NCI-H2227 (cell line): Measurements from ENCODE around the gene ABCG8.
A peak's percentile ranks its signal among the peaks of the same experiment; 100 is the strongest.

Experiments used
- DNase-seq: peaks from one replicate; lab custom pipeline; 2025; ENCODE audit not compliant: unreplicated experiment; lab: John Stamatoyannopoulos, UW

Gene ABCG8

DNA sequence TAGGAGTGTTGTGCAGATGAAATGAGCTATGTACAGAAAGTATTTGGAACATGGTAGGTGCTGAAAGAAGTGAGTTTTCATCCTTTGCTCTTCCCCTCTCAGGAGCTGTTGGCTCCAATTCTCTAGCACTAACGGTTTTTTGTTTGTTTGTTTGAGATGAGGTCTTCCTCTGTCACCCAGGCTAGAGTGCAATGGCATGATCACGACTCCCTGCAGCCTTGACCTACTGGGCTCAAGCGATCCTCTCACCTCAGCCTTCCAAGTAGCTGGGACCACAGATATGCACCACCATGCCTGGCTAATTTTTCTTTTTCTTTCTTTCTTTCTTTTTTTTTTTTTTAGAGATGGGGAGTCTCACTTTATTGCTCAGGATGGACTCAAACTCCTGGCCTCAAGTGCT lies 12.9 kb upstream of the ABCG8 start:
- no peak for DNase-seq

DNA sequence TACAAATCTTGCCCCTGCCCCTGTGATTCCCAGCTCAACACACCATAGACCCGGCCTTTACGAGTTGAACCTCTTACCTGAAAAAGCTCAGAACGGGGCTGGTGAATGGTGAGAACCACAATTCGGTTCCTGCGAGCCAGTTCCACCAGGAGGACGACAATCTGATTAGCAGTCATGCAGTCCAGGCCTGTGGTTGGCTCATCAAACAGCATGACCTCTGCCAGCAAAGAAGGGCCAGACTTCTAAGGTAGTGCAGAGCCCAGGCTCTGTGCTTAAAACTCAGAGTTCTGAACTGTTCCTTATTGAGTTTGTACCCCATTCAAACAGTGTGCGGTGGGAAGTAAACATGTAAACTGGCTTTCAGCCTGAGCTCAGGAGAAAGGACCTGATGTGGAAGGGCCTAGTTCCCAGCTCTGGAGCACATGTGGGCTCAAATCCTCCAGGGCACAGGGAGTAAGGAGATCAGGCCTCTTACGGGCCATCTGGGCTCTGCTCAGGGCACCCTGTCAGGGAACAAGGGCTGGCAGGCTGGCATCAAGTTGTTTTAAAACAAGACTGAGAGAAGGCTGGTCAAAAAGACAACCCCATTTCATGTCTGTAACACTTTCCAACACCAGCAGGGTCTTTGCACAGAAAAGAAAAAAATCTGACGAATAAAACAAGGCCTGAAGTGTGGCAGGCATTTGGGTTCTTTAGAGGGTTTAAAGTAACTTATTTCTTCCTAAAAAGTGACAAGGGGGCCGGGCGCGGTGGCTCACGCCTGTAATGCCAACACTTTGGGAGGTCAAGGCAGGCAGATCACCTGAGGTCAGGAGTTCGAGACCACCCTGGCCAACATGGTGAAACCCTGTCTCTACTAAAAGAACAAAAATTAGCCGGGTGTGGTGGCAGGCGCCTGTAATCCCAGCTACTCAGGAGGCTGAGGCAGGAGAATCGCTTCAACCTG lies 12.2 kb upstream of the ABCG8 start:
- no peak for DNase-seq

DNA sequence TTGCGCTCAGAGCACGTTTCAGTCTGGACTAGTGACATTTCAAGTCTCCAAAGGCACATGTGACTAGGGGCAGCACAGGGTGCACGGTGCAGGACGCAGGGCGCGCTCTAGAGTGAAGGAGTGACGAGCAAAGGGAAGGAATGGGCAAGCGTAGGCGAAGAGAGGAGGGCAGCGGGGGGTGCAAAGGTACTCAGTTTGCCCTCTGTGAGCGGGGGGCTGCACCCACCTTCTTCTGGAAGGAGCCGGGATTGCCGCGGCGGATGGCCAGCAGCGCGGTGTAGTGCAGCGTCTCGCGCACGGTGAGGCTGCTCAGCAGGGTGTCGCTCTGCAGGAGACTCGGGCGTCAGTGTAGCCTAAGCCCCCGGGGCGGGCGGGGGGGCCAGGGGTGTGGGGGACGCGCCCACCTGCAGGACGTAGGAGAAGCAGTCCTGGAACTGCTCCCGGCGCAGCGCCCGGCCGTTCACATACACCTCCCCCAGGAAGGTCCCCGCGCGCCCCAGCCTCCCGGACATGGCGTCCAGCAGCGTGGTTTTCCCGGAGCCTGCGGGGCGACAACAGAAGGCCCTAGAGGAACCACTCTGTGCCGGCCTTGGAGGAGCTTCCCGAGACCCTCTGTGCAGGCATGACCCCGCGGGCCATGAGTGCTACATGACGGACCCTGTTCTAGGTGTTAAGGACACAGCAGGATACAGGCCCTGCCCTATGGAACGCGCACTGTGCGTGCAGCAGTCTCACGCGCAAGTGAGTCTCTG lies 7.1 kb upstream of the ABCG8 start:
- DNase-seq: peak; percentile 29

DNA sequence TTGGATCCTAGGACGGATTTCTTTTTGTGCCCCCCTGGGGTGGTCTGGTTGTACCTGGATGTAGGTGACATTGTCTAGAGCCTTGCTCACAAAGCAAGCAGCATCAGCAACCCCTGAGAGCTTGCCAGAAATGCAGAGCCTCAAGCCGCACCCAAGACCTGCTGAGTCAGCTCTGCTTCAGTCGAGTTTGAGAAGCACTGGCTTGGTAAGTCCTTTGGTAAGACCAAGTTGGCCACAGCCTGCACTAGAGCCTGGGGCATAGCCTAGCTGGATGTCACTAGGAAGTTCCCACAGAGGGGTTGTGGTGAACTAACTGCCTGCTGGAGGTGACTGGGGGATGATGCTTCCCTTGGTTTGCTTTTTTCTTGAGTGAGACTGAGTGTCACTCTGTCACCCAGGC lies 6.3 kb upstream of the ABCG8 start:
- no peak for DNase-seq

DNA sequence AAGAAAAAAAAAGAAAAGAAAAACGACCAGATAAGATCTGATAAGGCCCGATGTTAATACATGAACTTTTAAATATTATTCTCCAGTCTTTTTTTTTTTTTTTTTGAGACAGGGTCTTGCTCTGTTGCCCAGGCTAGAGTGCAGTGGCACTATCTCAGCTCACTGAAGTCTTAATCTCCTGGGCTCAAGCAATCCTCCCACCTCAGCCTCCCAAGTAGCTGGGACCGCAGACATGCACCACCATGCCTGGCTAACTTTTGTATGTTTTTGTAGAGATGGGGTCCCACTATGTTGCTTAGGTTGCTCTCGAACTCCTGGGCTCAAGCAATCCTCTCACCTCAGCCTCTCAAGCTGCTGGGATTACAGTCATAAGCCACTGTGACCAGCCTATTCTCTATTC lies 1.7 kb upstream of the ABCG8 start:
- no peak for DNase-seq

DNA sequence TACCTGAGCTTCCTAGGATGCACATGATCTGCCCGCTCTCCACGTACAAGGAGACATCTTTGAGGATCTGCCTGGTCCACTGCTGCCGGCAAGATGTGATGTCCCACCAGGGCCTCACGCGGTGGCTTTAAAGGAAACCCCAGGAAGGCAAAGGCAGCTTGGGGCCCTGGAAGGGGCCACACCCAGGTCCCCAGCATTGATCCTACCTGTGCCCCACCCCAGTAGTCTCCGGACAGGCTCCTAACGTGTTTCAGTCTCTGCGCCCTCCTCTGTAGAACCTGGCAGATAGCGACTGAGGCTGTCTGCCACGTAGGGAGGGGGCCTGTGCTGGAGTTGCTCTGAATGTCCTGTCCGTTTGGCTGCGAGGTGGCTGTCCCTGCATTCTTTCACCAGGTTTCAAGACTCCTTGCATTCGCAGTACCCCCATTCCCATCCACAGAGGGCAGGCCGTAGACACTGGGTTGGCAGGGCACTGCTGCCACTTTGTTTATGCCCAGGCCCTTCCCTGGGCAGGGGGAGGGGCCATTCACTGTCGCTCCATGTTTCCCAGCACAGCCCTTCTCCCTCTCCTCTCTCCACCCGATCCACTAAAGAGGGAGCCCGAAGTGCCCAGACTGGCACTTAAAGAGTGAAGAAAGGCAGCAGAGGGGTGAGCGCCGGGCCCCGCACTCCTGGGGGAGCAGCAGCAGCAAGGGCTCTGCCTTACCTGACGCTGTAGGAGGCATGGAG lies 776 bp upstream of the ABCG8 start:
- no peak for DNase-seq

DNA sequence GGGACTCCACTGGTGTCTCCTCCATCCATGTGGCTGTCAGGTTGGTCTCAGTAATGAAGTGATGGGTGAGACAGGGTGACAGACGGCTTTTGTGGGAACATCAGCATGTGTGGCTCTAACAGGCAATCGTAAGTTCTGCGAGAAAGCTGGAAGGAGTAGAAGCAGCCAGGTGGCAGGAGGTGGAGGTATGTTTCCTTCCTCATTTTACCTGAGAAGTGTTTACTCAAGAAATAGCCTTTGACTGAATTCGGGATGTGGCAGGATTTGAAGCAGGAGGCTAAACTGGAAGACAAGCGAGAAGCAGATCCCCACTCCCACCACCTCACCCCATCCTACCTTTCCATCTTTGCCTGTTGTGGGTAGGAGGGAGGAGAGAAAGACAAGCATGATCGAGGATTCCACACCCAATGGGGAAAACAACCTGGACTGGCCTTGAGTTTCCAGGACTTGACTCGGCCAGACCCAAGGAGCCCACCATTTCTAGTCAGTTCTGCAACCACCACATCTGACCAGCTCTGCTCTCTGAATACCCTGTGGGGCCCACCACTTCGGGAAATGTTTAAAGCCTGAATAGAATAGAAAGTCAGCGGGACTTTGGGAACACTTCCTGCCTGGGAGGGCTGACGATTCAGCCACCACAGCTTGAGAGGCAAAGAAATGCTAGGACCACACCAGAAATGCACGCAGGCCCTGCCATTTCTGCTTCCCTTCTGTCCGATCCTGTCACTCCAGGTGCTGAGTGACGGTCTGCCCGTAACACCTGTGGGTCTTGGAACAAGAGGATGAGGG lies 1.2 kb downstream of the ABCG8 start:
- DNase-seq: no peak

DNA sequence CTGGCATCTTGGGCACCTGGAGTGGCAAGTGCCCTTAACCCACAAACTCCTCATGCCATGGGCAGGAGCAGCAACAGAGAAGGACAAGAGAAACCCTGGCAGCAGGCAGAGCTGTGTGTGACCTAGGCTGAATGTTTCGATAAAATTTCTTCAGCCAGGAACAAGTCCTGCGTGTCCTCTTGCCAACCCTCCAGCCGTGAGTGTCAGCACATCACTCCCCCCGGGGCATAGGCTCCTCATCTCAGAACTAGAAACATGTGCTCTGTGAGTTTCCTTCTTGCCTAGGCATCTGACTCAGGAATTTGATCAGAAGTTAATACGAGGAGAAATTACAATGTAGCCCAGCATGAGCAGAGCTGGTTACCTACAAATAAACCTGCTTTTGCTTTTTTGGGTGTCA lies 2.2 kb downstream of the ABCG8 start:
- no peak for DNase-seq

DNA sequence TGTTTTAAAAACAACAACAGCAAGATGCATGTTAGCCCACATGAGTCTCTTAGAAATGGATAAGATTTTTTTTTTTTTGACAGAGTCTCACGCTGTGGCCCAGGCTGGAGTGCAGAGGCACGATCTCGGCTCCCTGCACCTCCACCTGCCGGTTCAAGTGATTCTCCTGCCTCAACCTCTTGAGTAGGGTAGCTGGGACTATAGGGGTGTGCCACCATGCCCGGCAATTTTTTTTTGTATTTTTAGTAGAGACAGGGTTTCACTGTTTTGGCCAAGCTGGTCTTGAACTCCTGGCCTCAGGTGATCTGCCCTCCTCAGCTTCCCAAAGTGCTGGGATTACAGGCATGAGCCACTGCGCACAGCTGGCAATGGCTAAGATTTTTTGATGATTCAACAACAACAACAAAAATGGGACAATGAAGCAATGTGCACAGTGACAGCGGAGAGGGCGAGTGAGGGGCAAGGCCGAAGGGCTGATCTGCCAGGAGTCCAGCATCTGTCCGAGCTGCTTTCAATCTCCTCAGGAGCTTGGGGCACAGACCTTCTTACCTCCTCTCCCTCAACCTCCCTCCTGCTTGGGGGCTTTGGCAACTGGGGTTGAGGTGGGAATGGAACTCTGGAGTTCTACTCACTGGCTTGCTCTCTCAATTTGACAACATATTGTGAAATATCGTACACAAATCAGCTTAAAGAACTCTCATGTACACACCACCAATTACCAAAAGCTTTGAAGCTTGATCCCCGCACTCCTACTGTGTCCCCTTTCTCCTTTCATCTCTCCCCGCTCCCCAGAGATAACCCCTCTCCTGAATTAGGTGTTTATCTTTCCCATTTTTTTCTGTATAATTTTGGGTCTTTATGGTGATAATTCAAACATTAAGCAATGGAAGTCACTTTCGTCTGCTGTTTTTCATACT lies 3.4 kb downstream of the ABCG8 start:
- no peak for DNase-seq

DNA sequence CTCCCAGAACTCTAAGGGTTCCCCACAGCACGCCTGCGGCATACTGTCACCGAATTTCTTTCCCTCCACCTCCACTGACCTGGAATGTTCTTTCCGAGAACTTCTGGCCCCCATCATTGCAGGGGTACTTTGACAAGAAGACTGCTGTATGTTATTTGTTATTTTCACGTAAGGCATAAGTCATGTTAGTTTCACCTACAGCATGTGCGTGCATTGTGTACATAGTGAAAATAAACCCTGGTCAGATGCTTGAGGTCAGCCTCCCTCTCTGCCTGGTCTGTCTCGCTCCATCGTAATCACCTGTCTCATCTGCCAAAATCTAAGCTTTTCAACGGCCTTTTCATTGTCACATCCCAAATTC lies 4.1 kb downstream of the ABCG8 start:
- no peak for DNase-seq

DNA sequence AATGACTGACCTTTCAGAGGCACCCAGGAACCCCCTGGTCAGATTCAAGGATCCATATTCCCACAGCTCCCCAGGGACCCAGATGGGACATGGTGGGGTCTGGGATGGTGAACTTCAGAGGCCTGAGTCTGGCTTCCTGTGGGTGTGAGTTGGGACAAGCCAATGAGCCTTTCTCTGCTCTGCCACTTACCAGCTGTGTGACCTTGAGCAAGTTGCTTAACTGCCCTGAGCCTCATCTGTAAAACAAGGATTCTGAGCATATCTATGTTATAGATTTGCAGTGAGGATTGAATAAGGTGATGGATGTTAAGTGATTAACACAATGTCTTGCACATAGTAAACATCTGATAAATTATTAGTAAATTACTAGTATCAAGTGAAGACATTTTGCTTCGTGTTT lies 6.4 kb downstream of the ABCG8 start:
- no peak for DNase-seq

DNA sequence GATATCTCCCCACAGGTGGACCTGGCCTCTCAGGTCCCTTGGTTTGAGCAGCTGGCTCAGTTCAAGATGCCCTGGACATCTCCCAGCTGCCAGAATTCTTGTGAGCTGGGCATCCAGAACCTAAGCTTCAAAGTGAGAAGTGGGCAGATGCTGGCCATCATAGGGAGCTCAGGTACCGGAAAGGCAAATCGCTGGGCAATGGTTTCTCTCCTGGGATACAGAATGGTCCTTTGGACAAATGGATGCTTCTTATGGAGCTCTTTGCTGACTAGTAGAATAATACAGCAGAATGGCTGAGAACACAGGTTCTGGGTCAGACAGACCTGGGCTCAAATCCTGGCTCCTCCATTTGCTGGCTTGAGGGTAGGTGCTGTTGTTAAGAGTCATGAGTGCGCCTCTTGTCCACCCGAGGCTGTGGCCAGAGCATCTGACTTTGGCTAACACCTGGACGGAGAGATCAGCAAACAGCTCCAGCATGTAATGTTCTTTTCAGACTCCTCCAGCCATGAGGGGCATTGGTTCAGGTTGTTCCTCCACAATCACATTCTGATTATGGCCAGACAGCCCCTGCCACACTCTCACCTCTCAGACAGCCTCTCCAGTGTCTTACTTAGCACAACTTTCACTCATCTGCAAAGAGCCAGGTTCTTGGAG lies 7.5 kb downstream of the ABCG8 start:
- no peak for DNase-seq

DNA sequence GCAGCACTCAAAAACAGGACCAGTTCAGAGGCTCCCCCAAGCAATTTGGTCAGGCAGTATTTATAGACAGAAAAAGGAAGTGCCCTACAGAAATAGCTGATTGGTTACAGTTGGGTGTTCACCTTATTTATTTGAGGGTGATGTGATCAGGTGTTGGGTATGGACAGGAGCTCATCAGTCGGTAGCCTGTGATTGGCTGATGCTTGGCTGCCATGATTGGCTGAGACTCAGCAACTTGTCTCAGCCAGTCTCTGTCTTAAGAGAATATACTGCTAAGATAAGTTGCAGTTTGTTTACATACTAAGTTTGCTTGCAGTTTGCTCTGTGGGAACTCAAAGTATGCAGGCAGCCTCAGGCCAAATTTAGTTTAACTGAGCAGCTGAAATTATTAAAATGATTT lies 9.4 kb downstream of the ABCG8 start:
- DNase-seq: no peak

DNA sequence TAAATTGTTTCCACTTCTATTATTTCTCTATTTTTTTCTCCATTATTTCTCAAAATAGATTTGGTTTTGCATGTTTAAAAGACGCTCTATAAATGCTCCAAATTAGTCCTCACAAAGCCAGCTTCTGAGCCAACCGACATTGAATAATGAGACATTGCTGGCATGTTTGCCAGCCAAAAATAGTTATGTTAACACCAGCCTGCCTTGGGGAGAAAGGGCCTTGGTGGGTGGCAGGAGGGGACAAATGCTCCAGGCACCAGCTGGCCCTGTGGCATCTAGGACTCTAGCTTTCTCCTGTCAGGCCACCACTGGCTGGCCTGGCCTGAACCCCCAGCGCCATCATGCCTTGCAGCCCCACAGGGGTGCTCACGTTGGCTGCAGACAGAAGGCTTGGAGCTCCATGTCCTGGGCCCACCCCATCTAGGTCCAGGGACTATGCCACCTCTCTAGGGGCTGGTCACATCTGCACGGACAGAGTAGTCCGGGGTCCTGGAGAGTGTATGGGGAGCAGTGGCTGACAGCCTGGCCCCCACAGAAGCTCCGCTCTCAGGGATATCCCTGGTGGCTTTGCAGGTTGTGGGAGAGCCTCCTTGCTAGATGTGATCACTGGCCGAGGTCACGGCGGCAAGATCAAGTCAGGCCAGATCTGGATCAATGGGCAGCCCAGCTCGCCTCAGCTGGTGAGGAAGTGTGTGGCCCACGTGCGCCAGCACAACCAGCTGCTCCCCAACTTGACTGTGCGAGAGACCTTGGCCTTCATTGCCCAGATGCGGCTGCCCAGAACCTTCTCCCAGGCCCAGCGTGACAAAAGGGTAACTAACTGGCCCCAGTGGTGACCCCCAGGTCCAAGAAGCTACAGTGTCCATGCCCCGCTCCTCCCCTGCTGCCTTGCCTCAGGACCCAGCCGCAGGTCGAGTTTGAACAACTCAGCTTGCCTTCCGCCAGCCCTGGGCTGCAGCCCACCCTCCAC lies 12.5 kb downstream of the ABCG8 start:
- no peak for DNase-seq

DNA sequence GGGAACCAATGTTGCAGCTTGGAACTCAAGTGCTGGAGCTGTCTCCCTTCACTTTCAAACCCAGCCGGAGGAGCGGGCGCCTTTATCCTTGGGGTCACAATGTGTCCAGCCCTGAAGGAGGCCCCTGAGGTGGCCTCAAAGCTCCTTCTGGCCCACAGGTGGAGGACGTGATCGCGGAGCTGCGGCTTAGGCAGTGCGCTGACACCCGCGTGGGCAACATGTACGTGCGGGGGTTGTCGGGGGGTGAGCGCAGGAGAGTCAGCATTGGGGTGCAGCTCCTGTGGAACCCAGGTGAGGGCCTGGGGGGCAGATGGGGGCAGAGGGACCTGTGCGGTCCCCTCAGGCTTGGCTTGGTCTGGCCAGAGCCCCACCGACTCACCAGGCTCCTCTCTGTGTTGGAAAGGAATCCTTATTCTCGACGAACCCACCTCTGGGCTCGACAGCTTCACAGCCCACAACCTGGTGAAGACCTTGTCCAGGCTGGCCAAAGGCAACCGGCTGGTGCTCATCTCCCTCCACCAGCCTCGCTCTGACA lies 13.5 kb downstream of the ABCG8 start:
- no peak for DNase-seq

DNA sequence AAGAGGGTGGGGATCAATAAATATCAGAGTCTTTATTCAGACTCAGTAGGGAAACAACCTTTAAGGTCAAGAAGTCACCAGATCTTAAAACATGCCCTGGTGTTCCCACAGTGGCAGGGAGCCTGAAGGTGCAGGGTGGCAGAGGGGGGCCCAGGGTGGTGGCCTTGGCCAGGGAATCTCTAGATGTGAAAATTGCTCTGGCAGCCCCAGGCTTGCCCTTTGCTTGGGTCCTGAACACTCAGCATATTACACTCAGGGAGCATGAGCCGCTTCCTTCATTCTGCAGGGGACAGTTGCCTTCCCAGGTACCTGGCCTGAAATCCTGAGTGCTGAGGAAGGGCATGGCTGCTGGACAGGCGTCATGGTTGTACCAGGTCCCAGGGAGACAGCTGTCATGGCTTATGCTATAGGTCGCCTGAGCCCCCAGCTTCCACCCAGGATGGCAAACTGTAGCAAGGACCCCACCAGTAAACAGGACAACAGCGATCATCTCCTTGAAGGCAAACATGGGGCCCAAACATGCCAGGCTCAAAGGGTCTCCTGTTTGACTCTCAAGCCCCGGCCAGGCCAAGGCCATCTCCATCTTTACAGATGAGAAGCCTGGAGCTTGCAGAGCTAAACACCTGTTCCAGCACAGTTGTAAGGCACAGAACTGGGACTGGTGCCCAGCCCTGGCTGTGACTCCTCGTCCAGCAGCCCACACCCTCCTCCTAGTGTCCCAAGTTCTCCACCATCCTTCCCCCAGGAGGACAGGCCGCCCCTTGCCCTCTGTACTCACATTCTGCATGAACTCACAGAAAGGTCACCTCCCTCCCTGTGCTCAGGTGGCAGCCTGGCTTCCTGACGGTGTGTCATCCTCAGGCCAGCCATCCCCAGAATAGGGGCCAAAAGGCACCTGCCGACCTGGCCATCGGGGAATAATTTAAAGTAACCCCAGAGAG lies 14.6 kb downstream of the ABCG8 start:
- DNase-seq: no peak

DNA sequence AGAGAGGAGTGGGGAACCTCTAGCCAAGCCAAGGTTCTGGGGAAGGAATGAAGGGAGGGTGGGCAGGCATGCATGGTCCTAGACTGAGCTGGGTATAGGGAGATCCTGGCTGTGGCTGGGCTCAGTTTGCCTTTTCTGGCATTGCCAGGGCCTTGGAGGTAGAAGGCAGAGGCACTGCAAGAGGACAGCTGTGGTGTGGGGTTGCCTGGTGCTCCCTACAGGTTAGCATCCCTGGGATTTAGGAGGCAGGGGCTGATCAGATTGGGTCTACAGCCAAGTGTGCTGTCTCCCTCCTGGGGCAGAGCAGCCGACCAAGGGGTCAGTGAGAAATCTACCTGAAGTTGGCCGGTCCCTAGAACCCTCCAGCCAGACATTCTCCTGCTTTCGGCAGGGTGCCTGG lies 15.9 kb downstream of the ABCG8 start:
- no peak for DNase-seq
